Naive thymus-derived CD8-positive, alpha-beta T cell (primary cell): ENCODE results near the gene SENP8. TPM values are rescaled to one million over a fixed set of nuclear protein-coding genes. Genes with fewer than 3 reads are reported as not detected.
A peak's percentile ranks its signal among the peaks of the same experiment; 100 is the strongest.

ENCODE experiments used
- ATAC-seq, 2 donors: fragments of 150-1000 bp; cut with Tn5 transposase in 1 of 2; sonication (Bioruptor Pico), chemical (Tn5 transposase) in 1 of 2; 1 replicate in 1 of 2; 2 replicates in 1 of 2; pipeline ENCODE4 v1.10.0; 2021; ENCODE audit warnings: mild to moderate bottlenecking in 2 of 2, moderate library complexity in 2 of 2
- POLR2A ChIA-PET: fragments of 350-600 bp; sonication (Branson Sonifier 250); formaldehyde crosslinking; loops from one replicate; lab custom pipeline; 2021; ENCODE audit warnings: antibody characterized with exemption; lab: Charles Lee
- DNase-seq, 10 donors: peaks; one replicate each; pipeline versions ENCODE4 v3.0.0 to v3.0.0-alpha.2; 2020 to 2022
- H3K27ac Mint-ChIP-seq, 10 donors: one replicate each; pipeline ENCODE4 v1.8.0; 2020 to 2022; ENCODE audit warnings: mild to moderate bottlenecking in 10 of 10, mixed read lengths in 10 of 10, moderate library complexity in 4 of 10, inconsistent platforms in 1 of 10
- H3K27me3 Mint-ChIP-seq, 5 donors: one replicate each; pipeline ENCODE4 v1.8.0; 2021 to 2022; ENCODE audit warnings: mixed read lengths in 5 of 5
- H3K36me3 Mint-ChIP-seq, 3 donors: one replicate each; pipeline ENCODE4 v1.8.0; 2020 to 2022; ENCODE audit warnings: mixed read lengths in 3 of 3, mild to moderate bottlenecking in 2 of 3, inconsistent platforms in 1 of 3
- H3K4me1 Mint-ChIP-seq, 4 donors: one replicate each; pipeline ENCODE4 v1.8.0; 2021 to 2022; ENCODE audit warnings: mixed read lengths in 4 of 4
- H3K4me3 Mint-ChIP-seq, 10 donors: one replicate each; pipeline ENCODE4 v1.8.0; 2020 to 2022; ENCODE audit warnings: mild to moderate bottlenecking in 10 of 10, mixed read lengths in 10 of 10, moderate library complexity in 6 of 10, inconsistent platforms in 1 of 10
- H3K9me3 Mint-ChIP-seq, 9 donors: one replicate each; pipeline ENCODE4 v1.8.0; 2020 to 2022; ENCODE audit warnings: mixed read lengths in 9 of 9, mild to moderate bottlenecking in 3 of 9, inconsistent platforms in 1 of 9, moderate library complexity in 1 of 9
- polyA plus RNA-seq, 3 donors: library from polyadenylated mRNA; unstranded; fragments of 300-500 nt; fragmentation: Illumina TruSeq; gene quantifications; one replicate each; pipeline ENCODE4 v1.2.3, GENCODE V29; 2021
- total RNA-seq, 8 experiments: library from RNA in 2 of 8; stranded (reverse) in 2 of 8; gene quantifications; one replicate each; pipeline ENCODE4 v1.2.3 and lab custom pipeline; 2021 to 2026

SENP8 gene
- total and polyA plus RNA-seq, 5 experiments from 2014 or later: 0.41 to 2.2 (median 1.4) TPM

GRCh38 chr15:72146934-72147333 lies 28.7 kb downstream of the SENP8 start:
- ATAC-seq: no peak

GRCh38 chr15:72147418-72147817 lies 29.2 kb downstream of the SENP8 start:
- POLR2A ChIA-PET: no interaction called here
- Mint-ChIP-seq H3K4me1 (no peaks in the 10 kb centered on the region), H3K27me3 (peaks cover 0 to 12% (median 0%) of the 10 kb centered on the region in 5 donors), H3K36me3 (no peaks in the 10 kb centered on the region), H3K27ac (no peak overlapping the region), H3K9me3 (no peaks in the 10 kb centered on the region), H3K4me3 (no peak overlapping the region)
- DNase-seq (no peak), ATAC-seq (no peak)

More at GRCh38 chr15:72146934-72147333, 28.7 kb downstream of the SENP8 start:
- no peaks in the 10 kb centered on the region for H3K4me1 Mint-ChIP-seq
- no peak for DNase-seq
- no peak overlapping the region for H3K4me3 Mint-ChIP-seq
- H3K9me3 Mint-ChIP-seq: no peaks in the 10 kb centered on the region
- peaks cover 0 to 12% (median 0%) of the 10 kb centered on the region in 5 donors for H3K27me3 Mint-ChIP-seq
- POLR2A ChIA-PET: no interaction called here
- no peaks in the 10 kb centered on the region for H3K36me3 Mint-ChIP-seq
- no peak overlapping the region for H3K27ac Mint-ChIP-seq

DNA sequence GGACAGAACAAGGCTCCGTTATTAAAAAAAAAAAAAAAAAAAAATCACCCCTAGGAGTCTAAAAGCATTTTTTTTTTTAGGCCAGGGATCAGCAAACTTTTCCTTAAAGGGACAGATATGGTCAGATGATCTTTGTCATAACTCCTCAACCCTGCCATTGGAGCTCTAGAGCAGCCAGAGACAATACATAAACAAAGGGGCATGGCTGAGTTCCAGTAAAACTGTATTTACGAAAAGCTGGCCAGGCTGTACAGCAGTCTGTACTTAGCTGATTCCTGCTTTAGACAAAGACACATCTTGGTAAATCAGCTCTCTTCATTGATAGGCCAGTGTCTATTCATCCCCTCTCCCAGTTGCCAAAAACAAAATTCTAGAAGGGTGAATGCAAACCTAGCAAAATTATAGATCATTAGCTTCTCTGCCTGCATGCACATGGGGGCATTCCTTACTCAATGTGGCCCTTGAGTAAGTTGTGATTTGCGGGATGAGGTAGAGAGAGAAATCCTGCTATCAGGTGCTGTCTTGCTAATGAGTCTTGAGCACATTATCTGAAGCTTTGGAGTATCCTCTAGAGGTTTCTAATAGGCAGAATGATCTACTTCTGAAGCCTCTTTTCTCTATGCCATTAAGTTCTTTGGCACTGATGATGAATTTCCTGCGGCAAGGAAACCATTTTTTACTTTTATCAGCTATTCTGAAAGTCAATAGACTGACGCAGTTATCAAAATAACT lies 35.2 kb downstream of the SENP8 start:
- Mint-ChIP-seq H3K9me3 (no peaks in the 10 kb centered on the region), H3K27ac (no peak overlapping the region), H3K27me3 (peaks cover 0 to 3% (median 2%) of the 10 kb centered on the region in 5 donors), H3K36me3 (no peaks in the 10 kb centered on the region), H3K4me3 (no peak overlapping the region), H3K4me1 (peaks cover 2 to 9% (median 7%) of the 10 kb centered on the region in 4 donors)
- DNase-seq: no peak
- no peak for ATAC-seq
- POLR2A ChIA-PET: no interaction called here

DNA sequence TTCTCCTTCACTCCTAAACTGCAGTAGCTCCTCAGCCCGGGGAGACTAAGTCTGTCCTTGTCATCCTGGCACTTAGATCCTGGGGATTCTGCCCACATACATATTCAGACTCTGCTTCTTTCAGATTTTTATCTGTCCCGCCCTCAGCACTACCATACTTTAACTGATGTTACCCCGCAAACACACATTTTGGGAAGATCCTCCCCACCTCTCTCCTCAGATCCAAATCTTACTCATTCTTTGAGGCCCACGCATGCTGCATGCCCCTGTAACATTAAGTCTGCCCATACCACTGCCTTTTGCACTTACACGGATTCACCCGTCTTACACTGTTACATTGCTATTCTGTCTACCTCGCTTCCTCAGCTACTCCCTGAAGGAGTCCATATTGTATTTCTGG lies 36.1 kb downstream of the SENP8 start:
- H3K27ac Mint-ChIP-seq: no peak overlapping the region
- no peak overlapping the region for H3K4me3 Mint-ChIP-seq

DNA sequence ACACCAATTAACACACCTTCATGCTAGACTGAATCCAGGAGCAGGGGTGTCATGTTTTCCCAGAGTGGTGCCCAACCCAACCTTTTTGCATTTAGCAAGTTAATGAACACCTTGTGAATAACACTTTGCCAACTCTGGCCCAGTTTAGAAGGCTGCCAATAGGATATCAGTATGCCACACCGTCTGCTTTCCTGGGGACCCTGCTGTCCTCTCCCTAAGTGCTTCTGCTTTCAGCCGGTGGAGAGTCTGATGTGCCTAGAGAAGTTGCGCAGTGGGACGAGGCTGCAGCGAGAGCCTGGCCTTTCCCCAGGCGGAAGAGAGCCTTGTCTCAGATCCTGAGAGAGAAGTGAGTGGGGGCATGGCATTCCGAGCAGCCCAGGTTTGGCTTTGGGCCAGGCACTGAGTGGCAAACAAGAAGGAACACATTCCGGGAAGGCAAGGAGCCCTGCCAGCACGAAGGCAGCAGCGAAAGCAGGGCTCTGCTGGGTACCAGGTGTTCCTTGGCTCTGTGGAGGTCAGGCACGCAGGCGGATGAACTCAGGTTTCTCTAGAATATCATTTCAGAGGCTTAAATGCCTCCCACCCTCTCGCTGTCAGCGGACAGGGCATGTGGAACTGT lies 36.9 kb downstream of the SENP8 start:
- peak overlapping the region in 1 of 10 donors; percentile 32 for H3K27ac Mint-ChIP-seq
- H3K36me3 Mint-ChIP-seq: no peaks in the 10 kb centered on the region
- H3K4me3 Mint-ChIP-seq: peak overlapping the region; percentile 29 to 89 (median 81)
- H3K9me3 Mint-ChIP-seq: no peaks in the 10 kb centered on the region
- peaks cover 0 to 5% (median 3%) of the 10 kb centered on the region in 5 donors for H3K27me3 Mint-ChIP-seq
- DNase-seq (no peak), ATAC-seq (no peak)
- peaks cover 2 to 9% (median 7%) of the 10 kb centered on the region in 4 donors for H3K4me1 Mint-ChIP-seq
- POLR2A ChIA-PET: interaction anchor here (1.1 kb wide), 1 partner anchor 411 kb away, joined by 8 read pairs; no protein-coding TSS in a partner anchor

More for the DNA sequence above, 36.1 kb downstream of the SENP8 start:
- DNase-seq (no peak), ATAC-seq (no peak)
- POLR2A ChIA-PET: no interaction called here
- peaks cover 2 to 9% (median 7%) of the 10 kb centered on the region in 4 donors for H3K4me1 Mint-ChIP-seq
- H3K9me3 Mint-ChIP-seq: no peaks in the 10 kb centered on the region
- H3K27me3 Mint-ChIP-seq: peaks cover 0 to 5% (median 3%) of the 10 kb centered on the region in 5 donors
- H3K36me3 Mint-ChIP-seq: no peaks in the 10 kb centered on the region

GRCh38 chr15:72155635-72156616 lies 37.7 kb downstream of the SENP8 start:
- POLR2A ChIA-PET: interaction anchor here (1.1 kb wide), 1 partner anchor 412 kb away, joined by 8 read pairs; no protein-coding TSS in a partner anchor
- peak; percentile 81 to 91 for ATAC-seq
- Mint-ChIP-seq H3K27ac (peak overlapping the region in 2 of 10 donors; percentile 28 to 76), H3K9me3 (no peaks in the 10 kb centered on the region), H3K36me3 (no peaks in the 10 kb centered on the region), H3K4me1 (peaks cover 2 to 9% (median 7%) of the 10 kb centered on the region in 4 donors), H3K4me3 (peak overlapping the region; percentile 74 to 89 (median 83)), H3K27me3 (peaks cover 0 to 5% (median 3%) of the 10 kb centered on the region in 5 donors)
- peak; percentile 56 to 88 (median 76) for DNase-seq

DNA sequence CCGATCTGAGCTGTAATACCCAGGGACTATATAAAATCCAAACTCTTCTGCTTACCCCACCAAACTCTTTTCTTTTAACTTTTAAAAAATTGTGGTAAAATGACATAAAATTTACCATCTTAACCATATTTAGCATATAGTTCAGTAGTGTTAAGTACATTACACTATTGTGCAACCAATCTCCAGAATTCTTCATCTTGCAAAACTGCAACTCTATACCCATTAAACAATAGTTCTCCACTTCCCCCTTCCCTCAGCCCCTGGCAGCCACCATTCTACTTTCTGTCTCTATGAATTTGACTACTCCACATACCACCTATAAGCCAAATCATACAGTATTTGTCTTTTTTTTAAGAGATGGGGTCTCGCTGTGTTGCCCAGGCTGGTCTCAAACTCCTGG lies 38.7 kb downstream of the SENP8 start:
- Mint-ChIP-seq H3K36me3 (no peaks in the 10 kb centered on the region), H3K9me3 (no peaks in the 10 kb centered on the region), H3K4me3 (no peak overlapping the region), H3K4me1 (peaks cover 2 to 9% (median 7%) of the 10 kb centered on the region in 4 donors), H3K27ac (peak overlapping the region in 2 of 10 donors; percentile 23 to 25), H3K27me3 (peaks cover 0 to 5% (median 3%) of the 10 kb centered on the region in 5 donors)
- POLR2A ChIA-PET: no interaction called here
- no peak for DNase-seq
- ATAC-seq: no peak

GRCh38 chr15:72160696-72161245 lies 42.6 kb downstream of the SENP8 start:
- no peak overlapping the region for H3K27ac Mint-ChIP-seq
- POLR2A ChIA-PET: no interaction called here
- no peaks in the 10 kb centered on the region for H3K9me3 Mint-ChIP-seq
- no peaks in the 10 kb centered on the region for H3K36me3 Mint-ChIP-seq
- no peak for DNase-seq
- peaks cover 0 to 4% (median 0%) of the 10 kb centered on the region in 5 donors for H3K27me3 Mint-ChIP-seq
- H3K4me1 Mint-ChIP-seq: peaks cover under 1 to 3% (median under 1%) of the 10 kb centered on the region in 4 donors
- no peak for ATAC-seq
- H3K4me3 Mint-ChIP-seq: no peak overlapping the region

GRCh38 chr15:72161361-72162132 lies 43.3 kb downstream of the SENP8 start:
- H3K36me3 Mint-ChIP-seq: no peaks in the 10 kb centered on the region
- H3K27me3 Mint-ChIP-seq: peaks cover 0 to 3% (median 0%) of the 10 kb centered on the region in 5 donors
- POLR2A ChIA-PET: no interaction called here
- no peak overlapping the region for H3K4me3 Mint-ChIP-seq
- no peaks in the 10 kb centered on the region for H3K4me1 Mint-ChIP-seq
- no peaks in the 10 kb centered on the region for H3K9me3 Mint-ChIP-seq
- H3K27ac Mint-ChIP-seq: no peak overlapping the region
- ATAC-seq: no peak
- DNase-seq: no peak

GRCh38 chr15:72162569-72162968 lies 44.4 kb downstream of the SENP8 start:
- Mint-ChIP-seq H3K4me1 (no peaks in the 10 kb centered on the region), H3K27ac (no peak overlapping the region), H3K4me3 (no peak overlapping the region), H3K9me3 (no peaks in the 10 kb centered on the region), H3K27me3 (peaks cover 0 to 5% (median 0%) of the 10 kb centered on the region in 5 donors), H3K36me3 (no peaks in the 10 kb centered on the region)
- POLR2A ChIA-PET: no interaction called here
- ATAC-seq: no peak
- DNase-seq: no peak

DNA sequence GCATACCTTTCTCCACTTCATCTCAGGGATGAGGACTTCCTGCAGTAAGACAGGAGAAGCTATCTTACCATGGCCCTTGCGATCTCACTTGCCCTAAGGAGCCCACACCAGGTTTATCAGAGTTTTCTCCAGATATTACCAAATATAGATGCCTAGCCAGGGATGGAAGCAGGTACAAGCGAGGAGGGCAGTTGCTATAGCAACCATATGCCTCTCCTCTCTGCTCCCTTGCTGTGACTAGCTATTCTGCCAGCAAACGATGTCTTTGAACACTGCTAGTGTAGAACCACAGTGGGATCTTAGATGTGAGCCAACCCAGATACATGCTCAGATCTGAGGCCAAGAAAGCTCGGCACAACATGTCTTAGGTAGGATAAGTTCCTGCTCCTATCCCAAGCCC lies 45.5 kb downstream of the SENP8 start:
- Mint-ChIP-seq H3K36me3 (no peaks in the 10 kb centered on the region), H3K27me3 (peaks cover 0 to 5% (median 3%) of the 10 kb centered on the region in 5 donors), H3K4me1 (peaks cover 2 to 10% (median 7%) of the 10 kb centered on the region in 4 donors), H3K27ac (no peak overlapping the region), H3K9me3 (no peaks in the 10 kb centered on the region), H3K4me3 (no peak overlapping the region)
- no peak for ATAC-seq
- POLR2A ChIA-PET: no interaction called here
- no peak for DNase-seq
